CD4-positive, alpha-beta memory T cell (primary cell): ENCODE results near the gene ELF5. TPM values are rescaled to one million over a fixed set of nuclear protein-coding genes. Genes with fewer than 3 reads are reported as not detected.

Experiments
- CTCF ChIA-PET: fragments of 350-600 bp; sonication (Branson Sonifier 250); formaldehyde crosslinking; loops from one replicate; lab custom pipeline; 2021; ENCODE audit warnings: inconsistent platforms; ENCODE audit not compliant: partially characterized antibody; lab: Charles Lee
- POLR2A ChIA-PET: fragments of 350-600 bp; sonication (Branson Sonifier 250); formaldehyde crosslinking; loops from one replicate; lab custom pipeline; 2021; ENCODE audit not compliant: partially characterized antibody; lab: Charles Lee
- DNase-seq, 5 donors: peaks; one replicate each; pipeline versions ENCODE4 v3.0.0 to v3.0.0-alpha.2; 2020 to 2022; ENCODE audit warnings: mixed read lengths in 1 of 5
- H3K27ac ChIP-seq: one replicate; pipeline ENCODE4 v1.7.0; 2013; ENCODE audit warnings: low read depth, low read length
- H3K27me3 ChIP-seq: 2 replicates; pipeline ENCODE4 v1.7.0; 2013; ENCODE audit warnings: mild to moderate bottlenecking, low read length, moderate library complexity; ENCODE audit not compliant: insufficient read depth
- H3K36me3 ChIP-seq: 2 replicates; pipeline ENCODE4 v1.7.0; 2013; ENCODE audit warnings: mild to moderate bottlenecking, low read length, moderate library complexity; ENCODE audit not compliant: insufficient read depth
- H3K4me1 ChIP-seq: 2 replicates; pipeline ENCODE4 v1.7.0; 2013; ENCODE audit warnings: mild to moderate bottlenecking, low read length, moderate library complexity; ENCODE audit not compliant: insufficient read depth
- H3K4me3 ChIP-seq, 2 donors: one replicate each; pipeline ENCODE4 v1.7.0; 2013; ENCODE audit warnings: low read length in 2 of 2, mild to moderate bottlenecking in 1 of 2
- H3K9me3 ChIP-seq, 2 donors: one replicate each; pipeline ENCODE4 v1.7.0; 2013; ENCODE audit warnings: low read length in 2 of 2, control low read depth in 1 of 2; ENCODE audit not compliant: control insufficient read depth in 1 of 2
- H3K27ac Mint-ChIP-seq, 7 donors: one replicate each; pipeline ENCODE4 v1.8.0; 2020 to 2021; ENCODE audit warnings: mixed read lengths in 7 of 7, mild to moderate bottlenecking in 6 of 7, inconsistent platforms in 3 of 7, moderate library complexity in 3 of 7
- H3K27me3 Mint-ChIP-seq, 2 donors: one replicate each; pipeline ENCODE4 v1.8.0; 2020 to 2021; ENCODE audit warnings: mixed read lengths in 2 of 2
- H3K36me3 Mint-ChIP-seq, 2 donors: one replicate each; pipeline ENCODE4 v1.8.0; 2020 to 2021; ENCODE audit warnings: mixed read lengths in 2 of 2, inconsistent platforms in 1 of 2, mild to moderate bottlenecking in 1 of 2
- H3K4me1 Mint-ChIP-seq, 4 donors: one replicate each; pipeline ENCODE4 v1.8.0; 2020 to 2021; ENCODE audit warnings: mixed read lengths in 4 of 4, mild to moderate bottlenecking in 1 of 4
- H3K4me3 Mint-ChIP-seq, 8 donors: one replicate each; pipeline ENCODE4 v1.8.0; 2020 to 2021; ENCODE audit warnings: mixed read lengths in 8 of 8, mild to moderate bottlenecking in 7 of 8, moderate library complexity in 6 of 8, inconsistent platforms in 3 of 8
- H3K9me3 Mint-ChIP-seq, 8 donors: one replicate each; pipeline ENCODE4 v1.8.0; 2020 to 2021; ENCODE audit warnings: mixed read lengths in 8 of 8, mild to moderate bottlenecking in 5 of 8, inconsistent platforms in 3 of 8, moderate library complexity in 1 of 8
- intact Hi-C: fragments of 100-400 bp; cut with micrococcal nuclease; formaldehyde crosslinking; loops from one replicate; pipeline ENCODE4 v1.15.1; 2023
- polyA plus RNA-seq, 2 donors: library from polyadenylated mRNA; unstranded; fragments of 300-500 nt; fragmentation: Illumina TruSeq; gene quantifications; one replicate each; pipeline ENCODE4 v1.2.3, GENCODE V29; 2021
- total RNA-seq, 2 experiments: library from RNA; stranded (reverse); gene quantifications; one replicate each; pipeline ENCODE4 v1.2.3, GENCODE V29; 2021

The ELF5 gene
- total and polyA plus RNA-seq, 4 experiments from 2014 or later, result not detected

GRCh38 chr11:34459507-34460162 lies 54.0 kb downstream of the ELF5 start:
- Mint-ChIP-seq H3K4me1 (peaks cover 3 to 13% (median 6%) of the 10 kb centered on the region in 4 donors), H3K4me3 (no peak overlapping the region), H3K27me3 (no peaks in the 10 kb centered on the region), H3K9me3 (no peaks in the 10 kb centered on the region), H3K36me3 (peaks cover 81 to 87% of the 10 kb centered on the region in 2 donors), H3K27ac (peak overlapping the region in 1 of 7 donors; percentile 27)
- H3K4me1 ChIP-seq, result peaks cover 5% of the 10 kb centered on the region
- ChIA-PET CTCF (no interaction called here), POLR2A (interaction anchor here (0.6 kb wide), 1 partner anchor 155 kb away, joined by 3 read pairs; no protein-coding TSS in a partner anchor)
- intact Hi-C loops, result no loop called here
- no peak overlapping the region for H3K4me3 ChIP-seq
- no peak overlapping the region for H3K27ac ChIP-seq
- H3K27me3 ChIP-seq, result no peaks in the 10 kb centered on the region
- peaks cover 49% of the 10 kb centered on the region for H3K36me3 ChIP-seq
- DNase-seq, result no peak
- H3K9me3 ChIP-seq, result no peaks in the 10 kb centered on the region

- peak overlapping the region in 1 of 7 donors; percentile 26 for H3K27ac Mint-ChIP-seq
- peaks cover 45% of the 10 kb centered on the region for H3K36me3 ChIP-seq
- H3K4me3 Mint-ChIP-seq, result no peak overlapping the region
- no peaks in the 10 kb centered on the region for H3K4me1 ChIP-seq
- no peaks in the 10 kb centered on the region for H3K27me3 ChIP-seq
- intact Hi-C loops, result no loop called here
- H3K27me3 Mint-ChIP-seq, result no peaks in the 10 kb centered on the region
- H3K9me3 ChIP-seq, result no peaks in the 10 kb centered on the region
- ChIA-PET POLR2A (no interaction called here), CTCF (no interaction called here)
- no peak overlapping the region for H3K4me3 ChIP-seq
- no peak overlapping the region for H3K27ac ChIP-seq
- no peak for DNase-seq
- peaks cover 77 to 87% of the 10 kb centered on the region in 2 donors for H3K36me3 Mint-ChIP-seq
- no peaks in the 10 kb centered on the region for H3K9me3 Mint-ChIP-seq
- peaks cover 0 to 2% (median 0%) of the 10 kb centered on the region in 4 donors for H3K4me1 Mint-ChIP-seq
Observed at GRCh38 chr11:34458525-34458924, 55.1 kb downstream of the ELF5 start.

- H3K27me3 Mint-ChIP-seq, result no peaks in the 10 kb centered on the region
- H3K9me3 Mint-ChIP-seq, result no peaks in the 10 kb centered on the region
- Histone ChIP-seq H3K4me3 (no peak overlapping the region), H3K27ac (no peak overlapping the region), H3K36me3 (peaks cover 46% of the 10 kb centered on the region), H3K27me3 (no peaks in the 10 kb centered on the region), H3K4me1 (no peaks in the 10 kb centered on the region), H3K9me3 (no peaks in the 10 kb centered on the region)
- no peak overlapping the region for H3K4me3 Mint-ChIP-seq
- no peak for DNase-seq
- H3K27ac Mint-ChIP-seq, result no peak overlapping the region
- intact Hi-C loops, result no loop called here
- ChIA-PET CTCF (no interaction called here), POLR2A (no interaction called here)
- no peaks in the 10 kb centered on the region for H3K4me1 Mint-ChIP-seq
- peaks cover 73 to 86% of the 10 kb centered on the region in 2 donors for H3K36me3 Mint-ChIP-seq
Observed at GRCh38 chr11:34457607-34458006, 56.0 kb downstream of the ELF5 start.

- H3K27me3 ChIP-seq, result no peaks in the 10 kb centered on the region
- peaks cover 69 to 88% of the 10 kb centered on the region in 2 donors for H3K36me3 Mint-ChIP-seq
- H3K4me1 ChIP-seq, result peaks cover under 1% of the 10 kb centered on the region
- peaks cover 70% of the 10 kb centered on the region for H3K36me3 ChIP-seq
- no peak overlapping the region for H3K27ac Mint-ChIP-seq
- no peaks in the 10 kb centered on the region for H3K9me3 ChIP-seq
- no peak overlapping the region for H3K4me3 Mint-ChIP-seq
- CTCF ChIA-PET, result interaction anchor here (2.3 kb wide), 1 partner anchor 14 kb away, joined by 20 read pairs; no protein-coding TSS in a partner anchor
- intact Hi-C loops, result no loop called here
- POLR2A ChIA-PET, result no interaction called here
- no peak overlapping the region for H3K4me3 ChIP-seq
- H3K27me3 Mint-ChIP-seq, result no peaks in the 10 kb centered on the region
- peaks cover 0 to 9% (median 5%) of the 10 kb centered on the region in 4 donors for H3K4me1 Mint-ChIP-seq
- no peaks in the 10 kb centered on the region for H3K9me3 Mint-ChIP-seq
- no peak for DNase-seq
- H3K27ac ChIP-seq, result no peak overlapping the region
Observed at GRCh38 chr11:34454308-34455032, 59.1 kb downstream of the ELF5 start.

- CTCF ChIA-PET, result no interaction called here
- Histone ChIP-seq H3K36me3 (peaks cover 52% of the 10 kb centered on the region), H3K27me3 (no peaks in the 10 kb centered on the region), H3K9me3 (no peaks in the 10 kb centered on the region), H3K27ac (no peak overlapping the region), H3K4me3 (no peak overlapping the region), H3K4me1 (peaks cover 23% of the 10 kb centered on the region)
- peaks cover 18 to 35% (median 26%) of the 10 kb centered on the region in 4 donors for H3K4me1 Mint-ChIP-seq
- POLR2A ChIA-PET, result no interaction called here
- no peaks in the 10 kb centered on the region for H3K27me3 Mint-ChIP-seq
- intact Hi-C loops, result no loop called here
- H3K4me3 Mint-ChIP-seq, result no peak overlapping the region
- peak overlapping the region in 1 of 7 donors; percentile 11 for H3K27ac Mint-ChIP-seq
- no peaks in the 10 kb centered on the region for H3K9me3 Mint-ChIP-seq
- H3K36me3 Mint-ChIP-seq, result peaks cover 44 to 64% of the 10 kb centered on the region in 2 donors
- no peak for DNase-seq
Observed at GRCh38 chr11:34451053-34451452, 62.5 kb downstream of the ELF5 start.

- H3K9me3 ChIP-seq, result no peaks in the 10 kb centered on the region
- Mint-ChIP-seq H3K4me3 (peak overlapping the region in 6 of 8 donors; percentile 1 to 72 (median 26)), H3K36me3 (peaks cover 35 to 46% of the 10 kb centered on the region in 2 donors), H3K9me3 (no peaks in the 10 kb centered on the region), H3K27me3 (no peaks in the 10 kb centered on the region), H3K27ac (peak overlapping the region in 3 of 7 donors; percentile 21 to 73 (median 29)), H3K4me1 (peaks cover 25 to 40% (median 34%) of the 10 kb centered on the region in 4 donors)
- no peak for DNase-seq
- no peak overlapping the region for H3K4me3 ChIP-seq
- ChIA-PET CTCF (interaction anchor here (2.2 kb wide), 1 partner anchor 12 kb away, joined by 6 read pairs; no protein-coding TSS in a partner anchor), POLR2A (interaction anchor here (1.1 to 1.9 kb wide), 2 partner anchors 9 to 11 kb away, joined by 4 to 9 read pairs; no protein-coding TSS in a partner anchor)
- H3K27me3 ChIP-seq, result no peaks in the 10 kb centered on the region
- H3K4me1 ChIP-seq, result peaks cover 23% of the 10 kb centered on the region
- H3K27ac ChIP-seq, result no peak overlapping the region
- H3K36me3 ChIP-seq, result peaks cover 40% of the 10 kb centered on the region
- intact Hi-C loops, result no loop called here
Observed at GRCh38 chr11:34449013-34449412, 64.6 kb downstream of the ELF5 start.
